Activated CD8-positive, alpha-beta T cell treated with anti-CD3 and anti-CD28 coated beads for 36 hours (primary cell): Measurements from ENCODE around the gene SCRT2. TPM values are rescaled to one million over a fixed set of nuclear protein-coding genes. Genes with fewer than 3 reads are reported as not detected.
A peak's percentile ranks its signal among the peaks of the same experiment; 100 is the strongest.

Source experiments
- ATAC-seq: fragments of 200-7000 bp; cut with Tn5 transposase; one replicate; pipeline ENCODE4 v1.10.0; 2021; ENCODE audit warnings: mild to moderate bottlenecking, moderate library complexity
- CTCF ChIA-PET: fragments of 350-600 bp; sonication (Branson Sonifier 250); formaldehyde crosslinking; loops from one replicate; lab custom pipeline; 2021; ENCODE audit warnings: antibody characterized with exemption; lab: Charles Lee
- POLR2A ChIA-PET: fragments of 350-600 bp; sonication (Branson Sonifier 250); formaldehyde crosslinking; loops from one replicate; lab custom pipeline; 2021; ENCODE audit warnings: antibody characterized with exemption; lab: Charles Lee
- DNase-seq: peaks from one replicate; pipeline ENCODE4 v3.0.0-alpha.2; 2020
- H3K27ac Mint-ChIP-seq: one replicate; pipeline ENCODE4 v1.8.0; 2021; ENCODE audit warnings: mild to moderate bottlenecking, mixed read lengths
- H3K27me3 Mint-ChIP-seq: one replicate; pipeline ENCODE4 v1.8.0; 2021; ENCODE audit warnings: mixed read lengths
- H3K36me3 Mint-ChIP-seq: one replicate; pipeline ENCODE4 v1.8.0; 2021; ENCODE audit warnings: low read depth, mixed read lengths
- H3K4me1 Mint-ChIP-seq: one replicate; pipeline ENCODE4 v1.8.0; 2021; ENCODE audit warnings: low read depth, mixed read lengths
- H3K4me3 Mint-ChIP-seq: one replicate; pipeline ENCODE4 v1.8.0; 2021; ENCODE audit warnings: mild to moderate bottlenecking, moderate library complexity, mixed read lengths
- H3K9me3 Mint-ChIP-seq: one replicate; pipeline ENCODE4 v1.8.0; 2021; ENCODE audit warnings: mixed read lengths
- CTCF ChIP-seq: fragments of 200-600 bp; IDR thresholded peaks from one replicate; pipeline ENCODE4 v1.8.0; 2022; ENCODE audit warnings: antibody characterized with exemption, mild to moderate bottlenecking
- intact Hi-C: fragments of 100-400 bp; cut with micrococcal nuclease; formaldehyde crosslinking; loops from one replicate; pipeline ENCODE4 v1.10.0; 2022
- total RNA-seq, 2 experiments: library from RNA; stranded (reverse); gene quantifications; one replicate each; pipeline ENCODE4 v1.2.3, GENCODE V29; 2021

Gene SCRT2
- total RNA-seq, 2 experiments from 2014 or later, result not detected

GRCh38 chr20:664151-664550 is 11.5 kb downstream of the SCRT2 start:
- Mint-ChIP-seq H3K9me3 (no peaks in the 10 kb centered on the region), H3K4me3 (no peak overlapping the region), H3K27me3 (peaks cover 56% of the 10 kb centered on the region), H3K36me3 (no peaks in the 10 kb centered on the region), H3K4me1 (peaks cover 6% of the 10 kb centered on the region), H3K27ac (no peak overlapping the region)
- ChIA-PET POLR2A (no interaction called here), CTCF (interaction anchor here (0.9 to 2.1 kb wide), 4 partner anchors 9 to 76 kb away, joined by 3 to 11 read pairs (median 5); no protein-coding TSS in a partner anchor)
- intact Hi-C loops, result no loop called here
- TF ChIP-seq CTCF, result no peak
- DNase-seq (no peak), ATAC-seq (no peak)

GRCh38 chr20:663315-664090 is 12.1 kb downstream of the SCRT2 start:
- Mint-ChIP-seq H3K4me3 (no peak overlapping the region), H3K4me1 (peaks cover 6% of the 10 kb centered on the region), H3K9me3 (no peaks in the 10 kb centered on the region), H3K36me3 (no peaks in the 10 kb centered on the region), H3K27ac (no peak overlapping the region), H3K27me3 (peaks cover 61% of the 10 kb centered on the region)
- DNase-seq, result peak; percentile 22
- ATAC-seq, result peak; percentile 62
- no peak for TF ChIP-seq CTCF
- ChIA-PET CTCF (interaction anchor here (2.1 kb wide), 1 partner anchor 18 kb away, joined by 11 read pairs; no protein-coding TSS in a partner anchor), POLR2A (no interaction called here)
- intact Hi-C loops, result no loop called here

- Mint-ChIP-seq H3K27me3 (peaks cover 58% of the 10 kb centered on the region), H3K4me1 (peaks cover 6% of the 10 kb centered on the region), H3K27ac (no peak overlapping the region), H3K9me3 (no peaks in the 10 kb centered on the region), H3K4me3 (no peak overlapping the region), H3K36me3 (no peaks in the 10 kb centered on the region)
- ATAC-seq, result no peak
- intact Hi-C loops, result no loop called here
- no peak for DNase-seq
- TF ChIP-seq CTCF, result no peak
- ChIA-PET CTCF (no interaction called here), POLR2A (interaction anchor here (1.4 kb wide), 1 partner anchor 9 kb away, joined by 3 read pairs; no protein-coding TSS in a partner anchor)
Measured at GRCh38 chr20:662277-663192, 13.1 kb downstream of the SCRT2 start.

GRCh38 chr20:661474-662270 is 13.9 kb downstream of the SCRT2 start:
- H3K27me3 Mint-ChIP-seq, result peaks cover 53% of the 10 kb centered on the region
- ChIA-PET CTCF (interaction anchor here (1.5 kb wide), 1 partner anchor 16 kb away, joined by 9 read pairs; no protein-coding TSS in a partner anchor), POLR2A (interaction anchor here (1.4 kb wide), 1 partner anchor 10 kb away, joined by 3 read pairs; no protein-coding TSS in a partner anchor)
- ATAC-seq (no peak), DNase-seq (no peak)
- H3K27ac Mint-ChIP-seq, result no peak overlapping the region
- H3K4me1 Mint-ChIP-seq, result peaks cover 6% of the 10 kb centered on the region
- TF ChIP-seq CTCF, result no peak
- H3K36me3 Mint-ChIP-seq, result no peaks in the 10 kb centered on the region
- intact Hi-C loops, result no loop called here
- no peaks in the 10 kb centered on the region for H3K9me3 Mint-ChIP-seq
- H3K4me3 Mint-ChIP-seq, result no peak overlapping the region
